DND-41 (cell line): ENCODE measurements around the gene HPGDS.

Experiments
- ATAC-seq: fragments of 200-7000 bp; cut with Tn5 transposase; 3 replicates; pipeline ENCODE4 v1.9.1; 2021; ENCODE audit warnings: low read depth; ENCODE audit not compliant: insufficient read depth
- DNase-seq: peaks from one replicate; pipeline ENCODE4 v3.0.0-alpha.2; 2020
- H2AFZ ChIP-seq: 2 replicates; pipeline ENCODE4 v1.6.0; 2012; ENCODE audit warnings: low read depth, low read length
- H3K27ac ChIP-seq: 2 replicates; pipeline ENCODE4 v1.5.1; 2012; ENCODE audit warnings: low read length, inconsistent platforms
- H3K27me3 ChIP-seq: fragments of 200-600 bp; sonication (generic); 2 replicates; pipeline ENCODE4 v1.6.0; 2012; ENCODE audit warnings: low read length, mild to moderate bottlenecking, inconsistent platforms; ENCODE audit not compliant: insufficient read depth, poor library complexity
- H3K36me3 ChIP-seq: 2 replicates; pipeline ENCODE4 v1.5.1; 2012; ENCODE audit warnings: low read length, inconsistent platforms; ENCODE audit not compliant: insufficient read depth
- H3K4me1 ChIP-seq: 2 replicates; pipeline ENCODE4 v1.5.1; 2012; ENCODE audit warnings: mild to moderate bottlenecking, low read length; ENCODE audit not compliant: insufficient read depth
- H3K4me2 ChIP-seq: 2 replicates; pipeline ENCODE4 v1.6.0; 2012; ENCODE audit warnings: mild to moderate bottlenecking, moderate library complexity, low read length, inconsistent platforms; ENCODE audit not compliant: insufficient read depth
- H3K4me3 ChIP-seq, 2 experiments: fragments of 200-600 bp in 1 of 2; shearing (Covaris generic) in 1 of 2; 2 replicates each; pipeline ENCODE4 v1.5.1; 2012 to 2016; ENCODE audit warnings: inconsistent platforms in 2 of 2, low read length in 2 of 2, mild to moderate bottlenecking in 2 of 2, low read depth in 1 of 2, moderate library complexity in 1 of 2
- H3K79me2 ChIP-seq: 2 replicates; pipeline ENCODE4 v1.6.0; 2012; ENCODE audit warnings: low read length, inconsistent platforms; ENCODE audit not compliant: insufficient read depth
- H3K9ac ChIP-seq: 2 replicates; pipeline ENCODE4 v1.6.0; 2012; ENCODE audit warnings: low read depth, mild to moderate bottlenecking, inconsistent platforms, low read length, moderate library complexity
- H3K9me3 ChIP-seq: 2 replicates; pipeline ENCODE4 v1.5.1; 2012; ENCODE audit warnings: low read length, moderate library complexity, mild to moderate bottlenecking, inconsistent platforms; ENCODE audit not compliant: insufficient read depth, severe bottlenecking
- H4K20me1 ChIP-seq: 2 replicates; pipeline ENCODE4 v1.6.0; 2012; ENCODE audit warnings: low read length; ENCODE audit not compliant: insufficient read depth
- CTCF ChIP-seq: IDR thresholded peaks from 2 replicates; pipeline ENCODE4 v1.5.1; 2012; ENCODE audit warnings: borderline replicate concordance, low read length, moderate library complexity, mild to moderate bottlenecking; ENCODE audit not compliant: poor library complexity, severe bottlenecking; ENCODE audit errors: extremely low read depth
- EZH2 ChIP-seq: IDR thresholded peaks from 3 replicates; pipeline ENCODE4 v1.6.1; 2012; ENCODE audit warnings: borderline replicate concordance, low read depth, mild to moderate bottlenecking, moderate library complexity, low read length, inconsistent platforms; ENCODE audit not compliant: severe bottlenecking

Gene HPGDS

GRCh38 chr4:94372991-94373390 lies 30.4 kb upstream of the HPGDS start:
- no peak for TF ChIP-seq EZH2
- TF ChIP-seq CTCF: no peak
- Histone ChIP-seq H3K4me2 (no peak overlapping the region), H3K79me2 (no peaks in the 10 kb centered on the region), H3K36me3 (no peaks in the 10 kb centered on the region), H3K9me3 (no peaks in the 10 kb centered on the region), H3K4me1 (no peaks in the 10 kb centered on the region), H2AFZ (no peak overlapping the region), H3K27me3 (no peaks in the 10 kb centered on the region), H3K27ac (no peak overlapping the region), H4K20me1 (no peaks in the 10 kb centered on the region), H3K4me3 (no peak overlapping the region), H3K9ac (no peak overlapping the region)
- DNase-seq: no peak
- ATAC-seq: no peak

GRCh38 chr4:94372228-94372978 lies 29.8 kb upstream of the HPGDS start:
- Histone ChIP-seq H2AFZ (no peak overlapping the region), H3K4me2 (no peak overlapping the region), H3K79me2 (no peaks in the 10 kb centered on the region), H4K20me1 (no peaks in the 10 kb centered on the region), H3K27me3 (no peaks in the 10 kb centered on the region), H3K4me1 (no peaks in the 10 kb centered on the region), H3K27ac (no peak overlapping the region), H3K9me3 (no peaks in the 10 kb centered on the region), H3K4me3 (no peak overlapping the region), H3K36me3 (no peaks in the 10 kb centered on the region), H3K9ac (no peak overlapping the region)
- ATAC-seq (no peak), DNase-seq (no peak)
- TF ChIP-seq EZH2 (no peak), CTCF (no peak)

- H3K36me3 ChIP-seq: no peaks in the 10 kb centered on the region
- H3K27ac ChIP-seq: no peak overlapping the region
- no peaks in the 10 kb centered on the region for H4K20me1 ChIP-seq
- no peak overlapping the region for H3K4me3 ChIP-seq
- no peak overlapping the region for H3K9ac ChIP-seq
- no peak overlapping the region for H2AFZ ChIP-seq
- H3K4me1 ChIP-seq: no peaks in the 10 kb centered on the region
- no peaks in the 10 kb centered on the region for H3K79me2 ChIP-seq
- ATAC-seq: no peak
- H3K9me3 ChIP-seq: no peaks in the 10 kb centered on the region
- H3K4me2 ChIP-seq: no peak overlapping the region
- TF ChIP-seq EZH2 (no peak), CTCF (no peak)
- no peak for DNase-seq
- no peaks in the 10 kb centered on the region for H3K27me3 ChIP-seq
These were observed 28.7 kb upstream of the HPGDS start for GRCh38 chr4:94371290-94371689.
